ENCODE data around the gene GLCCI1.

GRCh38 chr7:8000315-8000941 is 31.8 kb downstream of the GLCCI1 start:
- TF ChIP-seq CTCF (optimal IDR thresholded peaks at IDR 0.05 in 1 of 3, IDR thresholded peaks at IDR 0.05 in 1 of 3, conservative IDR thresholded peaks at IDR 0.05 in 1 of 3; ENCODE audit: extremely low read depth in 1 of 3, insufficient read depth in 2 of 3, low read length in 3 of 3) (no peak), EZH2 (IDR thresholded peaks at IDR 0.05; ENCODE audit: low read length) (no peak)

Measured in keratinocyte (primary cell).